Esophagus squamous epithelium (tissue), 4 donors: ENCODE data around the gene CCER1.

Source experiments
- POLR2A ChIP-seq, 4 donors: fragments of 450-650 bp; IDR thresholded peaks; one replicate each; pipeline ENCODE4 v1.6.1; 2017; ENCODE audit warnings: antibody characterized with exemption in 4 of 4, mild to moderate bottlenecking in 4 of 4, moderate library complexity in 3 of 4
- TF ChIP-seq, protein P1 (sequence below), 6 experiments: fragments of 450-650 bp in 4 of 6; fragments of 200-600 bp in 2 of 6; sonication (generic) in 2 of 6; IDR thresholded peaks; one replicate each; pipeline ENCODE4 v1.5.1; 2016 to 2019; ENCODE audit warnings: antibody characterized with exemption in 6 of 6, mild to moderate bottlenecking in 4 of 6, moderate library complexity in 4 of 6

DNA sequence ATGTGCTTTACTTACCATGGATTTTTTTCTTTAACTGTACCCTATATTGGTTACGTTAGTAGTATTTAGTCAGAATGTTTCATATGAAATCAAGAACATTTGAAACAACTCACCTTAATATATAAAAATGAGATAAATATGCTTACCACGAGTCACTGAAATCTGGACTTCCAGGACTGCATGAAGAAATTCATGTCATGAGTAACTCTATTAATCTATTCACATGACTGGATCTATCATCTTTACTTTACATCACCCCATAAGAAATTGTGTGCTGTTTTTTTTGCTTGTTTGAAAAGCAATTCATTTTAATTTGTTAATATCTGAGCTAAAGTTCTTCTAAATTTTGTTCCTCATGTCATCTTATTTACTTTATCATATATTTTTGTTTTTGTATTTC, 44.6 kb upstream of the CCER1 start:
- TF ChIP-seq, protein P1, sequence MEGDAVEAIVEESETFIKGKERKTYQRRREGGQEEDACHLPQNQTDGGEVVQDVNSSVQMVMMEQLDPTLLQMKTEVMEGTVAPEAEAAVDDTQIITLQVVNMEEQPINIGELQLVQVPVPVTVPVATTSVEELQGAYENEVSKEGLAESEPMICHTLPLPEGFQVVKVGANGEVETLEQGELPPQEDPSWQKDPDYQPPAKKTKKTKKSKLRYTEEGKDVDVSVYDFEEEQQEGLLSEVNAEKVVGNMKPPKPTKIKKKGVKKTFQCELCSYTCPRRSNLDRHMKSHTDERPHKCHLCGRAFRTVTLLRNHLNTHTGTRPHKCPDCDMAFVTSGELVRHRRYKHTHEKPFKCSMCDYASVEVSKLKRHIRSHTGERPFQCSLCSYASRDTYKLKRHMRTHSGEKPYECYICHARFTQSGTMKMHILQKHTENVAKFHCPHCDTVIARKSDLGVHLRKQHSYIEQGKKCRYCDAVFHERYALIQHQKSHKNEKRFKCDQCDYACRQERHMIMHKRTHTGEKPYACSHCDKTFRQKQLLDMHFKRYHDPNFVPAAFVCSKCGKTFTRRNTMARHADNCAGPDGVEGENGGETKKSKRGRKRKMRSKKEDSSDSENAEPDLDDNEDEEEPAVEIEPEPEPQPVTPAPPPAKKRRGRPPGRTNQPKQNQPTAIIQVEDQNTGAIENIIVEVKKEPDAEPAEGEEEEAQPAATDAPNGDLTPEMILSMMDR (IDR thresholded peaks at IDR 0.05), result no peak
- TF ChIP-seq POLR2A (IDR thresholded peaks at IDR 0.05), result no peak
